AG09319 (cell line): ENCODE measurements around the gene LIN52.

Experiments used
- DNase-seq: peaks from one replicate; pipeline ENCODE4 v3.0.0-alpha.2; 2010; ENCODE audit warnings: low read depth; ENCODE audit errors: extremely low read depth
- CTCF ChIP-seq: IDR thresholded peaks from 2 replicates; pipeline ENCODE4 v1.5.1; 2011; ENCODE audit warnings: low read depth, mild to moderate bottlenecking, inconsistent platforms, low read length, moderate library complexity

Gene LIN52

GRCh38 chr14:74049876-74050495, 34.8 kb upstream of the LIN52 start:
- no peak for DNase-seq
- TF ChIP-seq CTCF = no peak

GRCh38 chr14:74062809-74063150, 22.0 kb upstream of the LIN52 start:
- no peak for TF ChIP-seq CTCF
- no peak for DNase-seq

DNA sequence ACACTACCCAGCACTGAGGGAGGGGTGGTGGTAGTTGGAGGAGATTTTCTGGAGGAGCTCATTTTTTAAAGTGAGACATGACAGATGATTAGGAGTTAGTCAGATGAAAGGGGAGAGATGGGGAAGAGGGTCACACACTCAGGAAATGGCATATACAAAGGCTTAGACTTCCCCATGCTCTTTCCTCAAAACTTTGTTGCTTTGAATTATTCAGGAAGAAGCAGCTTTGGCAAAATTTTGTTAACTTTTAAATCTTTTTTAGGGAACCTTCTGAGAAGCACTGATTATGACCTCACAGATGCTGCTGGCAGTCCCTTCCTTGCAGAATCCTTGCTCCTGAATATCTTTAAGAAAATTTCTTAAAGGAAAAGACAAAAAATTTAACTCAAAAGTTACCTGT, 20.3 kb upstream of the LIN52 start:
- no peak for TF ChIP-seq CTCF

GRCh38 chr14:74064883-74065282, 19.9 kb upstream of the LIN52 start:
- TF ChIP-seq CTCF = no peak
- no peak for DNase-seq

More for the DNA sequence above, 20.3 kb upstream of the LIN52 start:
- no peak for DNase-seq

- TF ChIP-seq CTCF = no peak
- no peak for DNase-seq
Measured at GRCh38 chr14:74065746-74066575, 18.8 kb upstream of the LIN52 start.

DNA sequence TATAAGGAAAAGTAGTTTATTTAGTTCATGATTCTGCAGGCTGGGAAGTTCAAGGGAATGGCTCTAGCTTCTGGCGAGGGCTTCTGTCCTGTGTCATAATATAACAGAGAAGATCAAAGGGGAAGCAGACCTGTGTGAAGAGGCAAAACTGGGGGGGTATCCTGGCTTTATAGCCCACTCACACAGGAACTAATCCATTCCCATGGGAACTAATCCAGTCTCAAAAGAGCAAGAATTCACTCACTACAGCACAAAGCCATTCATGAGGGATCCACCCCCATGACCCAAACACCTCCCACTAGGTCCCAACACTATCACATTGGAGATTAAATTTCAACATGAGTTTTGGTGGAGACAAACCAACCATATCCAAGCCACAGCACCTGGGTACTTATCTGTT, 7.4 kb upstream of the LIN52 start:
- DNase-seq = no peak
- TF ChIP-seq CTCF = no peak

GRCh38 chr14:74080820-74081460, 3.8 kb upstream of the LIN52 start:
- no peak for TF ChIP-seq CTCF
- no peak for DNase-seq
